HG03457 (cell line): ENCODE data around the gene GGT5.

Experiments used
- ATAC-seq: cut with Tn5 transposase; IDR thresholded peaks from one replicate; pipeline ENCODE4 v1.9.1; 2021; ENCODE audit warnings: moderate number of reproducible peaks; ENCODE audit not compliant: unreplicated experiment

The GGT5 gene

DNA sequence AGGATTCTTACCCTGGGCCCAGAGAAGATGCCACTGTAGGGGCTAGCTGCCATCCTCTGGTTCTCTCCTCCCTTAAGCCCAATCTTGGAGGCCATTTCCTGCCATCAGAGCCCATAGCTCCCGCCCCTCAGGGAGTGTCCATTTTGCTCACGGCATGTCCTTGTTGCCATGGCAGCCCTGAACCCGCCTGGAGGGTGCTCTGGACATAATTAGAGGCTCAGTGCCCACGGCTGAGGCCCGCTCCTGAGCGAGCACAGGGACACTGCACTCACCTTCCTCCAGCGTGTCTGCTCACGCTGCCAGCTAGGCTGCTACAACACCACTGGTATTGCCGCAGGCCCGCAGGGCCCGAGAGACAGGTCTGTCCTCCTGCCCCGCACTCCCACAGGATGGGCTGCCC, 74.7 kb downstream of the GGT5 start:
- ATAC-seq = no peak
